Measurements from ENCODE around the gene UNCX. TPM values are rescaled to one million over a fixed set of nuclear protein-coding genes. Genes with fewer than 3 reads are reported as not detected.

Gene UNCX
- total and polyA plus RNA-seq, 9 of the 15 experiments (the other 6 are each of a cell fraction or from before 2014, with no cell fraction given) = not detected

DNA sequence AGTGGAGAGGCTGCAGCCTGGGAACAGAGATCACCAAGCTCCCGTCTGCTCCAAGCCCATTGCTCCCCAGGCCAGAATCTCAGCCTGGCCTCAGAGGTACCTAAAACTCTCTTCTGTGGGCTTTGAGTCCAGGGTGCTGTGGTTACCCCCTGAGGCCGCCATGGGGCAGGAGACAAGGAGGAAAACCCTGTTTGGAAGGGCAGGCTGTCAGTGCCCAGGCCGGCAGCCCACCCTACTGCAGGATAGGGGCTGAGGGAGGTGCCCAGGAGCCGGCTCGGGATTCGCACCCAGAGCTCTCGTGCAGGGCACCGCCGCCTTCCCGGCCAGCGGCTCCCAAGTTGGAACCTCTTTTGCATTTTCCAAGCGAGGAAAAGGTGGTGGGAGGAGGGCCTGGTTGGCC lies 24.5 kb downstream of the UNCX start (continued):
- TF ChIP-seq, protein P1, sequence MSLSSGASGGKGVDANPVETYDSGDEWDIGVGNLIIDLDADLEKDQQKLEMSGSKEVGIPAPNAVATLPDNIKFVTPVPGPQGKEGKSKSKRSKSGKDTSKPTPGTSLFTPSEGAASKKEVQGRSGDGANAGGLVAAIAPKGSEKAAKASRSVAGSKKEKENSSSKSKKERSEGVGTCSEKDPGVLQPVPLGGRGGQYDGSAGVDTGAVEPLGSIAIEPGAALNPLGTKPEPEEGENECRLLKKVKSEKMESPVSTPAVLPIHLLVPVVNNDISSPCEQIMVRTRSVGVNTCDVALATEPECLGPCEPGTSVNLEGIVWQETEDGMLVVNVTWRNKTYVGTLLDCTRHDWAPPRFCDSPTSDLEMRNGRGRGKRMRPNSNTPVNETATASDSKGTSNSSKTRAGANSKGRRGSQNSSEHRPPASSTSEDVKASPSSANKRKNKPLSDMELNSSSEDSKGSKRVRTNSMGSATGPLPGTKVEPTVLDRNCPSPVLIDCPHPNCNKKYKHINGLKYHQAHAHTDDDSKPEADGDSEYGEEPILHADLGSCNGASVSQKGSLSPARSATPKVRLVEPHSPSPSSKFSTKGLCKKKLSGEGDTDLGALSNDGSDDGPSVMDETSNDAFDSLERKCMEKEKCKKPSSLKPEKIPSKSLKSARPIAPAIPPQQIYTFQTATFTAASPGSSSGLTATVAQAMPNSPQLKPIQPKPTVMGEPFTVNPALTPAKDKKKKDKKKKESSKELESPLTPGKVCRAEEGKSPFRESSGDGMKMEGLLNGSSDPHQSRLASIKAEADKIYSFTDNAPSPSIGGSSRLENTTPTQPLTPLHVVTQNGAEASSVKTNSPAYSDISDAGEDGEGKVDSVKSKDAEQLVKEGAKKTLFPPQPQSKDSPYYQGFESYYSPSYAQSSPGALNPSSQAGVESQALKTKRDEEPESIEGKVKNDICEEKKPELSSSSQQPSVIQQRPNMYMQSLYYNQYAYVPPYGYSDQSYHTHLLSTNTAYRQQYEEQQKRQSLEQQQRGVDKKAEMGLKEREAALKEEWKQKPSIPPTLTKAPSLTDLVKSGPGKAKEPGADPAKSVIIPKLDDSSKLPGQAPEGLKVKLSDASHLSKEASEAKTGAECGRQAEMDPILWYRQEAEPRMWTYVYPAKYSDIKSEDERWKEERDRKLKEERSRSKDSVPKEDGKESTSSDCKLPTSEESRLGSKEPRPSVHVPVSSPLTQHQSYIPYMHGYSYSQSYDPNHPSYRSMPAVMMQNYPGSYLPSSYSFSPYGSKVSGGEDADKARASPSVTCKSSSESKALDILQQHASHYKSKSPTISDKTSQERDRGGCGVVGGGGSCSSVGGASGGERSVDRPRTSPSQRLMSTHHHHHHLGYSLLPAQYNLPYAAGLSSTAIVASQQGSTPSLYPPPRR (CRISPR knock-in tag; IDR thresholded peaks at IDR 0.05; ENCODE audit: borderline replicate concordance) = no peak
- TF ChIP-seq POLR2A (conservative IDR thresholded peaks at IDR 0.05) = no peak
- TF ChIP-seq ZNF57 (CRISPR knock-in tag; IDR thresholded peaks at IDR 0.05) = no peak
- no peak for TF ChIP-seq ZNF175 (CRISPR knock-in tag; IDR thresholded peaks at IDR 0.05; ENCODE audit: low read depth)
- no peak for TF ChIP-seq CBX3 (IDR thresholded peaks at IDR 0.05; ENCODE audit: borderline replicate concordance in 1 of 2, low read length in 2 of 2)
- no peak for TF ChIP-seq HMGXB4 (CRISPR knock-in tag; IDR thresholded peaks at IDR 0.05)
- TF ChIP-seq CHD7 (IDR thresholded peaks at IDR 0.05; ENCODE audit: low read depth, low read length) = no peak
- no peak for TF ChIP-seq ZNF184 (CRISPR knock-in tag; IDR thresholded peaks at IDR 0.05)
- TF ChIP-seq GATAD2B (IDR thresholded peaks at IDR 0.05; ENCODE audit: borderline replicate concordance) = no peak
